AG04449 (cell line): Measurements from ENCODE around the gene MEMO1.

Experiments used
- CTCF ChIA-PET: fragments of 350-600 bp; formaldehyde crosslinking; extraction: SDS; loops from one replicate; lab custom pipeline; 2021; ENCODE audit warnings: antibody characterized with exemption; lab: Yijun Ruan, JAX
- POLR2A ChIA-PET: fragments of 400-600, 350-600 bp; formaldehyde crosslinking; extraction: SDS; loops from one replicate; lab custom pipeline; 2020; ENCODE audit warnings: antibody characterized with exemption, inconsistent platforms; lab: Yijun Ruan, JAX
- DNase-seq: peaks from one replicate; pipeline ENCODE4 v3.0.0-alpha.2; 2010; ENCODE audit warnings: low read depth, low spot score
- H3K4me3 ChIP-seq: 2 replicates; pipeline ENCODE4 v1.5.1; 2011; ENCODE audit warnings: low read depth, mild to moderate bottlenecking, control low read depth, low read length
- TF ChIP-seq, protein P1 (sequence below): IDR thresholded peaks from one replicate; pipeline ENCODE4 v1.5.1; 2011; ENCODE audit warnings: mild to moderate bottlenecking, moderate library complexity, low read length, control low read depth, inconsistent platforms; ENCODE audit not compliant: insufficient read depth; ENCODE audit errors: missing control alignments

The MEMO1 gene

DNA sequence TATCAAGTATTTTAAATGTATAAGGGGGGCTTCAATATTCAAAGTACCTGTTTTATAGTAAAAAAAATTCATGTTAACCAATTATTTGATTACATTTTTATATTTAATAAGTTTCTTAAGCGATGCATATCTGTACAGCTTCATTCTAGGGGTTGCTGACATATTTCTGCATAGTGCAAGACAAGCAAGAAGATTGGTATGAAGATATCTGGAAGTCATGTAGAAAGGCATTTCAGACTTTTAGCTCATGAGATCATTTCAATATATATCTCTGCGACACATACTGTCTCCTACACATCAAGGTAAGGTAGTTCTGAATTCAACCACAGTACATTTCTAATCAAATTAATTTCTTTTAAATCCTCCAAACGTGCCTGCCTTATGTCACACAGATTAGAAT is 73.1 kb downstream of the MEMO1 start:
- TF ChIP-seq, protein P1, sequence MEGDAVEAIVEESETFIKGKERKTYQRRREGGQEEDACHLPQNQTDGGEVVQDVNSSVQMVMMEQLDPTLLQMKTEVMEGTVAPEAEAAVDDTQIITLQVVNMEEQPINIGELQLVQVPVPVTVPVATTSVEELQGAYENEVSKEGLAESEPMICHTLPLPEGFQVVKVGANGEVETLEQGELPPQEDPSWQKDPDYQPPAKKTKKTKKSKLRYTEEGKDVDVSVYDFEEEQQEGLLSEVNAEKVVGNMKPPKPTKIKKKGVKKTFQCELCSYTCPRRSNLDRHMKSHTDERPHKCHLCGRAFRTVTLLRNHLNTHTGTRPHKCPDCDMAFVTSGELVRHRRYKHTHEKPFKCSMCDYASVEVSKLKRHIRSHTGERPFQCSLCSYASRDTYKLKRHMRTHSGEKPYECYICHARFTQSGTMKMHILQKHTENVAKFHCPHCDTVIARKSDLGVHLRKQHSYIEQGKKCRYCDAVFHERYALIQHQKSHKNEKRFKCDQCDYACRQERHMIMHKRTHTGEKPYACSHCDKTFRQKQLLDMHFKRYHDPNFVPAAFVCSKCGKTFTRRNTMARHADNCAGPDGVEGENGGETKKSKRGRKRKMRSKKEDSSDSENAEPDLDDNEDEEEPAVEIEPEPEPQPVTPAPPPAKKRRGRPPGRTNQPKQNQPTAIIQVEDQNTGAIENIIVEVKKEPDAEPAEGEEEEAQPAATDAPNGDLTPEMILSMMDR: no peak
- ChIA-PET POLR2A (no interaction called here), CTCF (interaction anchor here (0.6 kb wide), 1 partner anchor 13 kb away, joined by 3 read pairs; no protein-coding TSS in a partner anchor)
- H3K4me3 ChIP-seq: no peak overlapping the region
- DNase-seq: peak; percentile 37

DNA sequence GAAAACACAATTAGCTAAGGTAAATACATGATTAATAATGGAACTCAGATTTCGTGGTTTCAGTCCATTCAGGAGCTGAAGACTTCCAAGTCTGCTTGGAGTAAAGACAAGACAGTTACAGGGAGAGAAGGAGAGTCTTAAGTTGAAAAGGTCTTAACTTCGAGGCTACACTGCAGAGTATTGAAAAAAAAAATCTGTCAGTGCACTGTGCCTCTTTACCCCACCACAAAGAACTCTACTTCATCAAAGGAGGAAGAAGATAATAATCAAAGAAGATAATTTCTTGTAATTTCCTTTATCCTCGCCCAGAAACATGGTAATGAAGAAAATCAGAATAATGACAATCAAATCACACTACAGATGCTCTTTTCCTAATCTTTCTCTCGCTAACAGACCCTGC is 75.4 kb downstream of the MEMO1 start:
- POLR2A ChIA-PET: no interaction called here
- TF ChIP-seq, protein P1: no peak
- CTCF ChIA-PET: no interaction called here
- H3K4me3 ChIP-seq: no peak overlapping the region
- no peak for DNase-seq

DNA sequence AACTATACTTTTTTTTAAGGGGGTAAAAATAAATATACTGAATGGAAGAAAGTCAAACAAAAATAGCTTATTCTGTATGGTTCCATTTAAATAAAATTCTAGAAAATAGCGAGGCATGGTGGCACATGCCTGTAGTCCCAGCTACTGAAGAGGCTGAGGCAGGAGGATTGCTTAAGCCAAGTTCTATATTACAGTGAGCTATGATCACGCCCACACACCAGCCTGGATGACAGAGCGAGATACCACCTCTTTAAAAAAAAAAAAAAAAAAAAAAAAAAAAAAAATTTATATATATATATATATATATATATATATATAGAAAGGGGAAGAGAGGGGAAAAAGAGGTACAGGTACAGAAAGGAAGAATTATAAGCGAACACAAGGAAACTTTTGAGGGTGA is 77.7 kb downstream of the MEMO1 start:
- no peak overlapping the region for H3K4me3 ChIP-seq
- no peak for DNase-seq
- CTCF ChIA-PET: no interaction called here
- POLR2A ChIA-PET: no interaction called here
- TF ChIP-seq, protein P1: no peak

DNA sequence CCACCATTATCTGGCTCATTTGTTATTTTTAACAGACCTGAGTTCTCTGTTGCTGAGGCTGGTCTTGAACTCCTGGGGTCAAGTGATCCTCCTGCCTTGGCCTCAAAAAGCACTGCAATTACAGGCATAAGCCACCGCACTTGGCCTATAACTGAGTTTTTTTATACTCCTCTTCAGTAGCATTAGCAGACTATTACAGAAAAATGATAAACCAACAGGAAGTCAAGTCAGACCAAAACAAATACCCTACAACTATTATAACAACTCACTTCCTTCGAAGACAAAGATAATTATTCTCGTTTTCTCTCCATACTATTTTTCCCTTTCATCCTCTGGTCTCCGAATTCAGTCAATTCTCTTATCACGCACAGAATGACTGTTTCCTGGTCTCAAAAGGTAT is 78.2 kb downstream of the MEMO1 start:
- POLR2A ChIA-PET: no interaction called here
- TF ChIP-seq, protein P1: no peak
- CTCF ChIA-PET: no interaction called here
- DNase-seq: no peak
- H3K4me3 ChIP-seq: no peak overlapping the region

DNA sequence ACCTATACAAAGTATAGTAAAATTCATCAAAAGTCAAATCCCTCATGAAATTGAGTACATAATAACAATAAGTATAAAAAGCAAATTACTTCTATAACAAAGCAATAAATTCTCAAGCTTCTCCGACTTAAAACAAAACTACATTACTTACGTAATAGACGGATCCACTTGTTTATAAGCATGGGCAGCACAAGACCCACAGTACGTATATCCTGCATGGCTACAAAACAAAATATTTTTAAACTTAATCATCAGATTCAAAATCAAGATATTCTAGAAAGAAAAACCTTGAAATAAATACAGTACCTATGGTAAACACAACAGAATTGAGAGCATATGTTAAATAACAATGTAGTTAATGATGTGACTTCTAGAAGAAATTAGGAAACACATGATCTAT is 78.9 kb downstream of the MEMO1 start:
- TF ChIP-seq, protein P1: no peak
- CTCF ChIA-PET: no interaction called here
- no peak overlapping the region for H3K4me3 ChIP-seq
- no peak for DNase-seq
- POLR2A ChIA-PET: no interaction called here

DNA sequence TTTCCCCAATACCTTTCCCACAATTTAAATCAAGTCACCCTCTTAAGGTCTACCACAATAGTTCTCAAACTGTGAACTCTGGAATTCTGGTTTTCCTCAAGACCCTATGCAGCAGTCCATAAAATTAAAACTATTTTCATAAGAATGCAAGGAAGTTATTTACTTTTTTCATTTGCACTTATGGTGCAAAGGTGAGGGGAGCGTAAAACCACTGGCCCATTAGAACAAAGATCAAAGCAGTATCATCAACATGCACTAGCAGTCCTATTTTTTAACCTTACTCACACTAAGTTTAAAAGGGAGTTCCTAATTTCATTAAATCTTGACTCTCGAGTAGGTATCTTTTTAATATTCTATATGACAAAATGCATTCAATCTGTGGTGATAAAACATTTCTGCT is 85.3 kb downstream of the MEMO1 start:
- no peak for DNase-seq
- H3K4me3 ChIP-seq: no peak overlapping the region
- POLR2A ChIA-PET: no interaction called here
- CTCF ChIA-PET: no interaction called here
- TF ChIP-seq, protein P1: no peak
